Measurements from ENCODE around the gene ANGPTL8. TPM values are rescaled to one million over a fixed set of nuclear protein-coding genes. Genes with fewer than 3 reads are reported as not detected.

Gene ANGPTL8
- total and polyA plus RNA-seq, 2 of the 4 experiments (the other 2 are of a cell fraction), result not detected

- ChIA-PET CTCF (interaction anchor here (0.8 kb wide), 1 partner anchor 45 kb away, joined by 3 read pairs; no protein-coding TSS in a partner anchor), POLR2A (ENCODE audit: unreplicated experiment) (no interaction called here)
- Histone ChIP-seq H3K27me3 (ENCODE audit: control insufficient read depth, insufficient read depth, low read length) (no peaks in the 10 kb centered on the region), H3K9me3 (ENCODE audit: control insufficient read depth, insufficient read depth, low read length) (no peaks in the 10 kb centered on the region), H2AFZ (replicated peaks; ENCODE audit: low read length, poor library complexity) (no peak overlapping the region), H3K14ac (replicated peaks; ENCODE audit: low read depth, low read length) (no peak overlapping the region), H2AK5ac (ENCODE audit: low read depth, low read length) (no peak overlapping the region), H4K5ac (ENCODE audit: low read depth, low read length) (no peak overlapping the region), H3K27ac (ENCODE audit: insufficient read depth, low read length) (no peak overlapping the region), H3K9ac (ENCODE audit: low read depth, low read length) (no peak overlapping the region), H3K4ac (ENCODE audit: low read depth, low read length) (no peak overlapping the region), H4K20me1 (ENCODE audit: insufficient read depth, low read length) (no peaks in the 10 kb centered on the region), H2BK120ac (ENCODE audit: low read depth, low read length) (no peak overlapping the region), H3K4me2 (ENCODE audit: low read depth, low read length) (no peak overlapping the region), H3K23ac (ENCODE audit: low read depth, low read length) (no peak overlapping the region), H4K8ac (ENCODE audit: low read depth in 2 of 2, low read length in 2 of 2) (no peak overlapping the region), H3K36me3 (ENCODE audit: control insufficient read depth, insufficient read depth, low read length) (peaks cover 24% of the 10 kb centered on the region; the same call in 1 of the 2 replicates), H4K91ac (ENCODE audit: insufficient read depth, low read depth, low read length) (no peak overlapping the region), H2BK15ac (ENCODE audit: low read depth, low read length) (no peak overlapping the region), H3K4me1 (ENCODE audit: control insufficient read depth, insufficient read depth, low read length) (0 out of 2 replicates have a peak, but pooled peaks cover 1% of the 10 kb centered on the region), H3K18ac (ENCODE audit: low read depth, low read length) (no peak overlapping the region), H2BK20ac (ENCODE audit: low read depth, low read length) (no peak overlapping the region), H2BK5ac (ENCODE audit: low read depth, low read length, poor library complexity, severe bottlenecking) (no peak overlapping the region), H3K9me1 (ENCODE audit: insufficient read depth, low read length) (peaks cover 4% of the 10 kb centered on the region; the same call in 1 of the 2 replicates), H3K56ac (ENCODE audit: extremely low read depth, insufficient read depth, low read length) (no peak overlapping the region), H2AK9ac (replicated peaks; ENCODE audit: low read depth, low read length, poor library complexity) (no peak overlapping the region), H3K4me3 (ENCODE audit: insufficient read depth, low read depth, low read length) (no peak overlapping the region), H3K79me1 (ENCODE audit: low read depth in 1 of 2, low read length in 2 of 2) (no peaks in the 10 kb centered on the region)
- intact Hi-C loops (cut with micrococcal nuclease) (no loop called here), in situ Hi-C loops (cut with MboI; ENCODE audit: low sequenced_read_pairs) (no loop called here), dilution Hi-C loops (cut with HindIII; ENCODE audit: low sequenced_read_pairs, unreplicated experiment) (no loop called here)
- no TSS peak for BruUV-seq (replicated peaks)
- 84% methylated on average over 4 of the region's 11 CpGs; no CpG with 5 or more reads in 1 of the 2 experiments for WGBS, 2 experiments (ENCODE audit: extremely low coverage in 2 of 2, insufficient read length in 1 of 2)
- TF ChIP-seq CTCF (conservative IDR thresholded peaks at IDR 0.05; ENCODE audit: low read depth, low read length) (no peak), NFE2L2 (IDR thresholded peaks at IDR 0.05; ENCODE audit: low read depth, low read length) (no peak), USF2 (IDR thresholded peaks at IDR 0.05; ENCODE audit: low read depth, low read length) (no peak), RAD21 (IDR thresholded peaks at IDR 0.05; ENCODE audit: low read length) (no peak), CEBPB (IDR thresholded peaks at IDR 0.05; ENCODE audit: low read depth, low read length) (no peak), FOS (IDR thresholded peaks at IDR 0.05; ENCODE audit: low read depth, low read length) (no peak), MXI1 (IDR thresholded peaks at IDR 0.05; ENCODE audit: borderline replicate concordance, low read depth, low read length) (no peak), RFX5 (IDR thresholded peaks at IDR 0.05; ENCODE audit: low read depth, low read length) (no peak), MAZ (IDR thresholded peaks at IDR 0.05; ENCODE audit: borderline replicate concordance, low read depth, low read length) (no peak), CHD1 (IDR thresholded peaks at IDR 0.05; ENCODE audit: low read depth, low read length) (no peak), ELK1 (IDR thresholded peaks at IDR 0.05; ENCODE audit: borderline replicate concordance, low read depth, low read length) (no peak), BHLHE40 (IDR thresholded peaks at IDR 0.05; ENCODE audit: low read depth, low read length) (no peak), SMC3 (IDR thresholded peaks at IDR 0.05; ENCODE audit: low read depth, low read length) (no peak)
- DNase-seq (no peak), ATAC-seq (ENCODE audit: low read depth) (no peak)
Observed at GRCh38 chr19:11242025-11242424, 2.6 kb downstream of the ANGPTL8 start.

Data from IMR-90 (cell line).